Heart right ventricle (tissue), 16 donors: ENCODE results near the gene MFSD6. TPM values are rescaled to one million over a fixed set of nuclear protein-coding genes. Genes with fewer than 3 reads are reported as not detected.
A peak's percentile ranks its signal among the peaks of the same experiment; 100 is the strongest.

ENCODE experiments used
- ATAC-seq, 8 donors: fragments of 200-7000 bp; cut with Tn5 transposase; one replicate each; pipeline ENCODE4 v1.9.1; 2020; ENCODE audit warnings: mild to moderate bottlenecking in 8 of 8, moderate library complexity in 8 of 8, moderate number of reproducible peaks in 1 of 8
- DNase-seq, 2 donors: peaks; one replicate each; pipeline ENCODE4 v3.0.0-alpha.2; 2020
- H3K27ac ChIP-seq, 10 donors: fragments of 200-600 bp; sonication (generic) in 2 of 10; one replicate each; pipeline versions ENCODE4 v1.5.0 to v1.8.0; 2020 to 2022; ENCODE audit warnings: mild to moderate bottlenecking in 3 of 10
- H3K27me3 ChIP-seq, 7 donors: fragments of 200-600 bp; one replicate each; pipeline ENCODE4 v1.8.0; 2021 to 2022; ENCODE audit warnings: mild to moderate bottlenecking in 2 of 7
- H3K36me3 ChIP-seq, 9 donors: fragments of 200-600 bp; sonication (generic) in 1 of 9; one replicate each; pipeline versions ENCODE4 v1.5.0 to v1.8.0; 2020 to 2022; ENCODE audit warnings: mild to moderate bottlenecking in 2 of 9
- H3K4me1 ChIP-seq, 9 donors: fragments of 200-600 bp; sonication (generic) in 1 of 9; one replicate each; pipeline versions ENCODE4 v1.5.0 to v1.8.0; 2020 to 2022; ENCODE audit warnings: mild to moderate bottlenecking in 4 of 9
- H3K4me3 ChIP-seq, 10 donors: fragments of 200-600 bp; sonication (generic) in 2 of 10; one replicate each; pipeline versions ENCODE4 v1.5.0 to v1.8.0; 2020 to 2022; ENCODE audit warnings: mild to moderate bottlenecking in 7 of 10, moderate library complexity in 2 of 10
- H3K9me3 ChIP-seq, 11 donors: fragments of 200-600 bp in 10 of 11; sonication (generic) in 2 of 11; one replicate each; pipeline versions ENCODE4 v1.5.0 to v1.8.0; 2013 to 2022; ENCODE audit warnings: mild to moderate bottlenecking in 2 of 11, control low read depth in 1 of 11, moderate library complexity in 1 of 11
- CTCF ChIP-seq, 9 donors: fragments of 200-600 bp; sonication (generic) in 2 of 9; IDR thresholded peaks; one replicate each; pipeline versions ENCODE4 v1.5.0 to v1.8.0; 2021 to 2022; ENCODE audit warnings: antibody characterized with exemption in 9 of 9, mild to moderate bottlenecking in 5 of 9, moderate library complexity in 1 of 9
- whole genome bisulfite sequencing, 2 donors: extraction: QIAGEN DNeasy Blood & Tissue Kit; methylation state at CpG; one replicate each; pipeline ENCODE4 v1.1.7; 2013; ENCODE audit warnings: inconsistent platforms in 1 of 2; 5-methylcytosine and 5-hydroxymethylcytosine counted together
- intact Hi-C, 10 donors: fragments of 100-400 bp; cut with DNase I; formaldehyde crosslinking; loops; one replicate each; pipeline versions ENCODE4 v1.11.1 to v1.14.2; 2022
- polyA plus RNA-seq, 2 donors: library from polyadenylated mRNA; stranded (reverse); fragments of 200-250 nt; gene quantifications; one replicate each; pipeline ENCODE4 v1.2.3, GENCODE V29; 2013
- total RNA-seq, 10 donors: library from RNA; stranded (reverse); fragmentation: NEBNext Ultra II Directional in 3 of 10; extraction: Animal tissue kit (Norgen Biotek cat#: 25700) in 3 of 10; gene quantifications; one replicate each; pipeline versions ENCODE4 v1.2.1 to v1.2.4, GENCODE V29; 2021 to 2023
- donor health status: Arrhythmogenic right ventricular cardiomyopathy.
- donor health status: ischemic (EF 13 %, LVEDD 7.1; RV severe dilation, severe dysfunction).
- donor health status: healthy with polysubstance abuse.
- donor health status: DM: no; HTN: yes; CAD: no.
- donor health status: DM: no; HTN: no; CAD: no.
- donor health status: ischemic (EF 25% LVEDD 6.9; RV normal size, moderate dysfunction).
- donor health status: ischemic (EF 25% LVEDD 5.7; RV mildly dilated, moderate dysfunction).
- donor health status: healthy.
- donor health status: DM: yes; HTN: yes; CAD: no.
- donor health status: Ischemic cardiomyopathy.
- donor health status: ischemic (EF 35%, LVEDD 5.7; RV mildly dilated, moderate dysfunction).
- donor health status: nonischemic (EF 11% LVEDD 7.7; RV severe dilation, severe dysfunction).
- donor health status: DM: yes; HTN: yes; CAD: no.
- donor health status: PGD.
- donor health status: ischemic (EF 29% LVEDD 5.4; RV normal size, mild dysfunction).
- donor health status: nonischemic (EF 23%, LVEDD 6.1; RV moderate dilation, normal function).

MFSD6 gene
- total and polyA plus RNA-seq, 12 donors = 9.7 to 26.7 (median 15.9) TPM

DNA sequence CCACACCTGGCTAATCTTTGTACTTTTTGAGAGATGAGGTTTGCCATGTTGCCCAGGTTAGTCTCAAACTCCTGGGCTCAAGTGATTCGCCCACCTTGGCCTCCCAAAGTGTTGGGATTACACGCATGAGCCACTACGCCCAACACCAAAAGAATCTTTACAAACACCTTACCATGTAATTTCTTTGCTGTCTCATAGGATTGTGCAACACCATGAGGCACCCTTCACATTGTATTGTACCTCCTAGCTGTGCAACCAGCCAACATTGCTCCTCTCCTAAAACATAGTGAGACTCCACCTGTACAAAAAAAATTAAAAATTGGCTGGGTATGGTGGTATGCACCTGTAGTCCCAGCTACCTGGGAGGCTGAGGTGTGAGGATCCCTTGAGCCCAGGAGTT lies 3.1 kb upstream of the MFSD6 start:
- 97 to 98% methylated on average over 3 of the region's 3 CpGs for WGBS, 2 donors
- ATAC-seq (no peak), DNase-seq (no peak)
- Histone ChIP-seq H3K9me3 (no peaks in the 10 kb centered on the region), H3K4me3 (no peak overlapping the region), H3K4me1 (peaks cover 0 to 21% (median 15%) of the 10 kb centered on the region in 9 donors), H3K36me3 (no peaks in the 10 kb centered on the region), H3K27me3 (peaks cover 0 to 6% (median 0%) of the 10 kb centered on the region in 7 donors), H3K27ac (no peak overlapping the region)
- TF ChIP-seq CTCF (IDR thresholded peaks at IDR 0.05) = no peak
- intact Hi-C loops = loop anchor here in 5 of 10 donors (5.0 to 10.0 kb wide), 6 partner anchors 62 to 280 kb away; partner anchors contain the start of gene NAB1 (in 1 of the 5)

GRCh38 chr2:190405995-190406394 lies 2.2 kb upstream of the MFSD6 start:
- peaks cover 0 to 29% (median 24%) of the 10 kb centered on the region in 9 donors for H3K4me1 ChIP-seq
- 84 to 98% methylated on average over 3 of the region's 3 CpGs for WGBS, 2 donors
- H3K27ac ChIP-seq = no peak overlapping the region
- no peak for DNase-seq
- ATAC-seq = no peak
- H3K27me3 ChIP-seq = peaks cover 0 to 6% (median 0%) of the 10 kb centered on the region in 7 donors
- H3K9me3 ChIP-seq = no peaks in the 10 kb centered on the region
- H3K4me3 ChIP-seq = no peak overlapping the region
- intact Hi-C loops = loop anchor here in 5 of 10 donors (5.0 to 10.0 kb wide), 6 partner anchors 61 to 279 kb away; partner anchors contain the start of gene NAB1 (in 1 of the 5)
- no peak for TF ChIP-seq CTCF (IDR thresholded peaks at IDR 0.05)
- H3K36me3 ChIP-seq = no peaks in the 10 kb centered on the region

DNA sequence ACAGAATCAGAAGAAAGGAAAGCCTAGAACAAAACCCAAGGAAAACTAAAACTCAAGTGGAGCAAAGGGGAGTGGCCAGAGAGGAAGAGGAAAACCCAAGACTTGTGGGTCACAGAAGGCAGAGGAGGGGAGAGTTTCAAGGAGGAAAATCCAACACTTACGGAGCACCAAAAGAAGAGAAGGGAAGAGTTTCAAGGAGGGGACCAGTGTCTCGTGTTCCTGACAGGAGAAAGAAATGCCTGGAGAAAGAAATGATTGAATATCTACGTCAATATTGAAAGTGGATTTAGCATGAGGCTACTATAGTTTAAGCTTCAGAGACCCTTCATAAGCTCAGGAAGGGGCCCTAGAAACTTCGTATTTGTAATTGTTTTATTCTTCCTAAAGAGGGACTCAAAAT lies 1.4 kb upstream of the MFSD6 start:
- H3K4me1 ChIP-seq = peaks cover 0 to 37% (median 24%) of the 10 kb centered on the region in 9 donors
- ATAC-seq = no peak
- peaks cover 0 to 6% (median 0%) of the 10 kb centered on the region in 7 donors for H3K27me3 ChIP-seq
- no peaks in the 10 kb centered on the region for H3K36me3 ChIP-seq
- no peak for TF ChIP-seq CTCF (IDR thresholded peaks at IDR 0.05)
- intact Hi-C loops = loop anchor here in 5 of 10 donors (5.0 to 10.0 kb wide), 6 partner anchors 60 to 278 kb away; partner anchors contain the start of gene NAB1 (in 1 of the 5)
- WGBS, 2 donors = 80 to 90% methylated on average over 4 of the region's 4 CpGs
- no peak overlapping the region for H3K4me3 ChIP-seq
- no peaks in the 10 kb centered on the region for H3K9me3 ChIP-seq
- DNase-seq = no peak
- peak overlapping the region in 6 of 10 donors; percentile 85 to 95 (median 91) for H3K27ac ChIP-seq

DNA sequence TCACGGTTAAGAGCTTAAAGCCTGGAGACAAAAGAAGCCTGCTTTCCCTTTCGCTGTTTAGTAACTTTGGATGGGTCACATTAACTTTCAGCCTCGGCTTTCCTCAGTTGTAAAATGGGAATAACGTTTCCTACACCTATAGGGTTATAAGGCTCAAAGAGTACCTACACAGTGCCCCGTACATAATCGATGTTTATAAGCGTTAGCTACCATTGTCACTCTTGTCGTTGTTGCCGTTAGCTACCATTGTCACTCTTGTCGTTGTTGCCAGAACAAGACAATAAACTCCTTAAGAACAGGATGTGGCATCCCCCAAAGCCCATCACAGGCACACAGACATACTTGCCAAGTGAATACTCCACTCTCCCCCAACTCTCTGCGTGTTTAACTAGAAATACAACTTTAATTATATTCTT lies 901 bp upstream of the MFSD6 start:
- no peaks in the 10 kb centered on the region for H3K36me3 ChIP-seq
- H3K27ac ChIP-seq = peak overlapping the region in 9 of 10 donors; percentile 81 to 95 (median 90)
- TF ChIP-seq CTCF (IDR thresholded peaks at IDR 0.05) = no peak
- intact Hi-C loops = loop anchor here in 5 of 10 donors (5.0 to 10.0 kb wide), 6 partner anchors 60 to 278 kb away; partner anchors contain the start of gene NAB1 (in 1 of the 5)
- ATAC-seq (peak in 3 of 8 donors; percentile 7 to 18 (median 15)), DNase-seq (no peak)
- H3K4me3 ChIP-seq = peak overlapping the region; percentile 60 to 97 (median 84)
- H3K27me3 ChIP-seq = peaks cover 0 to 6% (median 0%) of the 10 kb centered on the region in 7 donors
- no peaks in the 10 kb centered on the region for H3K9me3 ChIP-seq
- peaks cover 0 to 38% (median 24%) of the 10 kb centered on the region in 9 donors for H3K4me1 ChIP-seq
- WGBS, 2 donors = 40 to 52% methylated on average over 11 of the region's 11 CpGs
